Left lung (tissue), 10 donors: ENCODE results near the gene MAPRE3. TPM values are rescaled to one million over a fixed set of nuclear protein-coding genes. Genes with fewer than 3 reads are reported as not detected.
"Not testable (repeated sequence)": the region's sequence is repeated elsewhere in the genome, so short reads cannot be mapped to it uniquely, and the experiment has no call there.

Experiments used
- ATAC-seq: fragments of 200-7000 bp; cut with Tn5 transposase; one replicate; pipeline ENCODE4 v1.9.1; 2020; ENCODE audit warnings: moderate library complexity
- DNase-seq, 4 donors: peaks; one replicate each; pipeline ENCODE4 v3.0.0-alpha.2; 2013 to 2020
- H3K27ac ChIP-seq, 2 donors: fragments of 200-600 bp; sonication (generic) in 1 of 2; one replicate each; pipeline versions ENCODE4 v1.5.0 to v1.8.0; 2020 to 2021
- H3K27me3 ChIP-seq, 2 donors: fragments of 200-600 bp; sonication (generic) in 1 of 2; one replicate each; pipeline versions ENCODE4 v1.5.0 to v1.8.0; 2020 to 2021
- H3K36me3 ChIP-seq, 2 donors: fragments of 200-600 bp; sonication (generic) in 1 of 2; one replicate each; pipeline versions ENCODE4 v1.5.0 to v1.8.0; 2020 to 2021
- H3K4me1 ChIP-seq, 2 donors: fragments of 200-600 bp; one replicate each; pipeline ENCODE4 v1.8.0; 2021
- H3K4me3 ChIP-seq, 2 donors: fragments of 200-600 bp; sonication (generic) in 1 of 2; one replicate each; pipeline versions ENCODE4 v1.5.0 to v1.8.0; 2020 to 2021; ENCODE audit warnings: mild to moderate bottlenecking in 1 of 2
- H3K9me3 ChIP-seq, 2 donors: fragments of 200-600 bp; sonication (generic) in 1 of 2; one replicate each; pipeline versions ENCODE4 v1.5.0 to v1.8.0; 2020 to 2021
- CTCF ChIP-seq, 2 donors: fragments of 200-600 bp; sonication (generic) in 1 of 2; IDR thresholded peaks; one replicate each; pipeline versions ENCODE4 v1.5.0 to v1.8.0; 2021; ENCODE audit warnings: antibody characterized with exemption in 2 of 2
- intact Hi-C, 2 donors: fragments of 100-400 bp; cut with DNase I; formaldehyde crosslinking; loops; one replicate each; pipeline versions ENCODE4 v1.11.2 to v1.14.2; 2022
- polyA plus RNA-seq, 6 donors: library from polyadenylated mRNA; unstranded; fragments of 120-200 nt; gene quantifications; one replicate each; pipeline ENCODE4 v1.2.1, GENCODE V29; 2013; ENCODE audit not compliant: insufficient read length in 6 of 6
- total RNA-seq, 2 donors: library from RNA; stranded (reverse); fragmentation: NEBNext Ultra II Directional; extraction: Animal tissue kit (Norgen Biotek cat#: 25700); gene quantifications; one replicate each; pipeline ENCODE4 v1.2.1, GENCODE V29; 2021
- donor health status: DM: no; HTN: yes; CAD: no.
- donor health status: DM: no; HTN: no; CAD: no.

Gene MAPRE3
- total and polyA plus RNA-seq, 8 donors: 7.1 to 23.5 (median 9.9) TPM

DNA sequence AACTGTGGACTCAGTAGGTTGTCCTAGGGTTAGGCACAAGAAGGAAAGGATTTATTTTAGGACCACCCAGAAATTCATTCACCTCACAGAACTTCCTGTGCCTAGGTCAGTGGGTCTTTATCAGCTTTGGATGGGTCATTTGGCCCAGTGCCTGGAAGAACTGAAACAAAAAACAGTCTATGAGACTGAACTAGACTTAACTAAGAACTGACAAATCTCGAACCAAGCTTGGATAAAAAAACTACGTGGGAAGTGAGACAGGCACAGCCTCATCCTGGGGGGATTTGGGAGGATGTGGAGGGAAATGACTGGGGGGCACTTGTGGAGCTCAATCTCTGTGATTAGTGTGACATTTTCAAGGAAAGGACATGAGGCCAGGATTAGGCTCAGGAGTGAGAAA is 103.3 kb downstream of the MAPRE3 start:
- peak overlapping the region; percentile 24 to 92 for H3K27ac ChIP-seq
- ATAC-seq: no peak
- H3K4me3 ChIP-seq: no peak overlapping the region
- H3K9me3 ChIP-seq: no peaks in the 10 kb centered on the region
- H3K36me3 ChIP-seq: peaks cover 0 to 11% of the 10 kb centered on the region in 2 donors
- peaks cover 31 to 82% of the 10 kb centered on the region in 2 donors for H3K4me1 ChIP-seq
- H3K27me3 ChIP-seq: peaks cover 0 to 9% of the 10 kb centered on the region in 2 donors
- TF ChIP-seq CTCF (IDR thresholded peaks at IDR 0.05): no peak
- intact Hi-C loops: no loop called here
- no peak for DNase-seq

DNA sequence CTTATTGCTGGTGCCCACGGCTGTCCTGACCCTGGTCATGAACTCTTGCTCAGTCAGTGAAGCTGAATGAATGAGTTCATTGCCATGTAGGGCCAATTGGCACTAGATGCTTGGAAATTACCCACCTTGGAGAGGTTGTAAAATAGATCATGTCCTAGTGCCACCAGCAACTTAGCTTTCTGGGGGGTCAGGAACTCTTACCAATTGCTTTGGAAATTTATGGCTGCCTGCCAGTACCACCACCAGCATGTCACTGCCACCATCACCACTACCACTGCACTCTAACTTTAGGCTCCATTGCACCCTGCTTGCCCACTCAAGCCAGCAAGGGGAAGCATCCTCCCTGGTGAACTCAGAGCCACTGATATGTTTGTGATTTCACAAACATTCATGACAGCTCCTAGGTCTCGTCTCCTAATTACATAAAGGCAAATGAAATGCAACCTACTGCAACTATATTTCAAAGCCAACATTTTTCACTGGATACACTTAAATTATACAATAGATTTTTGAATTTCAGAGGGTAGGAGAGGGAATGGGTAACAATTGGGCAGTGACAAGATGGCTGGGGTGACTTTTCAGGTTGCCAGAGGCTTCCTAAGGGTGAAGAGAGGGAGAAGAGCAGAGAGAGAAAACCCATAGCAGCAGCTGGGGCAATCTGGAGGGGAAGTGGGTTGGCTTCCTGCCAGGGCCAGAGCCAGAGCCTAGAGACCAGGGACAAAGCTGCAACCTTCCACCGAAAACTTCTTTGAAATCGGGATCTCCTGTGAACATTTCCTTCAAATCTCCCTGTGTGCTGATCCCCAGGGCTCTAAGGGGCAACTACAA is 104.5 kb downstream of the MAPRE3 start:
- Histone ChIP-seq H3K4me3 (no peak overlapping the region), H3K27me3 (peaks cover 0 to 13% of the 10 kb centered on the region in 2 donors), H3K9me3 (no peaks in the 10 kb centered on the region), H3K4me1 (peaks cover 24 to 79% of the 10 kb centered on the region in 2 donors), H3K36me3 (no peaks in the 10 kb centered on the region), H3K27ac (peak overlapping the region; percentile 24 to 92)
- DNase-seq: peak in 3 of 4 donors; percentile 64 to 85 (median 80)
- TF ChIP-seq CTCF (IDR thresholded peaks at IDR 0.05): no peak
- intact Hi-C loops: no loop called here
- ATAC-seq: no peak

DNA sequence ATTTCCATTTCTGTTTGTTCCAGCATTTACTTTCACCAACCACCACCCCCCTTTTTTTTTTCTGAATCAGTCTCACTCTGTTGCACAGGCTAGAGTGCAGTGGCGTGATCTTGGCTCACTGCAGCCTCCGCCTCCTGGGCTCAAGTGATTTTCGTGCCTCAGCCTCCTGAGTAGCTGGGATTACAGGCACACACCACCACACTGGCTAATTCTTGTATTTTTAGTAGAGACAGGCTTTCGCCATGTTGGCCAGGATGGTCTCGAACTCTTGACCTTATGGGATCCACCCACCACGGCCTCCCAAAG is 105.1 kb downstream of the MAPRE3 start:
- H3K4me3 ChIP-seq, H3K36me3 ChIP-seq, DNase-seq, H3K9me3 ChIP-seq, intact Hi-C loops, ATAC-seq: not testable (repeated sequence)
- Histone ChIP-seq H3K4me1 (peaks cover 19 to 79% of the 10 kb centered on the region in 2 donors), H3K27me3 (peaks cover 0 to 13% of the 10 kb centered on the region in 2 donors), H3K27ac (peak overlapping the region in 1 of 2 donors; percentile 92)

- ATAC-seq: no peak
- H3K27me3 ChIP-seq: peaks cover 0 to 13% of the 10 kb centered on the region in 2 donors
- intact Hi-C loops: no loop called here
- H3K36me3 ChIP-seq: no peaks in the 10 kb centered on the region
- no peak for DNase-seq
- no peak overlapping the region for H3K27ac ChIP-seq
- H3K4me1 ChIP-seq: peaks cover 19 to 81% of the 10 kb centered on the region in 2 donors
- TF ChIP-seq CTCF (IDR thresholded peaks at IDR 0.05): no peak
- no peak overlapping the region for H3K4me3 ChIP-seq
- no peaks in the 10 kb centered on the region for H3K9me3 ChIP-seq
These were observed 105.9 kb downstream of the MAPRE3 start for GRCh38 chr2:27076323-27076722.

Other genes starting within 250 kb of the MAPRE3 start
- 10 to 100 TPM; 45.6 to 62.1 TPM for gene SLC35F6, start 206.4 kb upstream of the MAPRE3 start, total RNA-seq
- 10 to 100 TPM; 10.0 to 13.5 (median 11.0) TPM for gene SLC35F6, start 206.4 kb upstream of the MAPRE3 start, polyA plus RNA-seq
- gene CENPA, start 184.6 kb upstream of the MAPRE3 start, total RNA-seq: 1 to 10 TPM in 1 of 2 donors, under 1 TPM in 1; 0.99 to 4.0 TPM
- gene CENPA, start 184.6 kb upstream of the MAPRE3 start, polyA plus RNA-seq: 10 to 100 TPM; 12.1 to 27.0 (median 13.1) TPM
- gene DPYSL5, start 122.5 kb upstream of the MAPRE3 start, total RNA-seq: not detected
- under 1 TPM; 0.07 to 0.37 (median 0.23) TPM for gene DPYSL5, start 122.5 kb upstream of the MAPRE3 start, polyA plus RNA-seq
- gene TMEM214, start 62.3 kb downstream of the MAPRE3 start, total RNA-seq: 100 to 1,000 TPM in 1 of 2 donors, 10 to 100 TPM in 1; 84.6 to 105 TPM
- 10 to 100 TPM; 59.8 to 90.4 (median 67.8) TPM for gene TMEM214, start 62.3 kb downstream of the MAPRE3 start, polyA plus RNA-seq
- 10 to 100 TPM; 12.0 to 20.6 TPM for gene AGBL5, start 81.0 kb downstream of the MAPRE3 start, total RNA-seq
- gene AGBL5, start 81.0 kb downstream of the MAPRE3 start, polyA plus RNA-seq: 10 to 100 TPM; 47.2 to 54.5 (median 51.9) TPM
- 100 to 1,000 TPM; 294 to 407 TPM for gene OST4, start 101.0 kb downstream of the MAPRE3 start, total RNA-seq
- 100 to 1,000 TPM; 231 to 289 (median 260) TPM for gene OST4, start 101.0 kb downstream of the MAPRE3 start, polyA plus RNA-seq
- gene EMILIN1, start 108.0 kb downstream of the MAPRE3 start, total RNA-seq: 100 to 1,000 TPM; 151 to 161 TPM
- 100 to 1,000 TPM; 137 to 268 (median 197) TPM for gene EMILIN1, start 108.0 kb downstream of the MAPRE3 start, polyA plus RNA-seq
- 10 to 100 TPM in 1 of 2 donors, 1 to 10 TPM in 1; 4.6 to 11.5 TPM for gene KHK, start 116.1 kb downstream of the MAPRE3 start, total RNA-seq
- 1 to 10 TPM; 3.8 to 6.2 (median 4.4) TPM for gene KHK, start 116.1 kb downstream of the MAPRE3 start, polyA plus RNA-seq
- 1 to 10 TPM; 2.8 to 3.4 TPM for gene CGREF1, start 148.5 kb downstream of the MAPRE3 start, total RNA-seq
- under 1 TPM; 0.31 to 0.86 (median 0.56) TPM for gene CGREF1, start 148.5 kb downstream of the MAPRE3 start, polyA plus RNA-seq
- not detected for gene ABHD1, start 153.2 kb downstream of the MAPRE3 start, total RNA-seq
- 1 to 10 TPM in 3 of 6 donors, under 1 TPM in 3; 0.69 to 1.3 (median 1.0) TPM for gene ABHD1, start 153.2 kb downstream of the MAPRE3 start, polyA plus RNA-seq
- gene PREB, start 164.0 kb downstream of the MAPRE3 start, total RNA-seq: 10 to 100 TPM; 50.8 to 65.3 TPM
- 10 to 100 TPM; 34.3 to 45.7 (median 38.2) TPM for gene PREB, start 164.0 kb downstream of the MAPRE3 start, polyA plus RNA-seq
- gene PRR30, start 168.8 kb downstream of the MAPRE3 start, total RNA-seq: not detected
- not detected for gene PRR30, start 168.8 kb downstream of the MAPRE3 start, polyA plus RNA-seq
- under 1 TPM; 0.08 to 0.50 TPM for gene TCF23, start 178.4 kb downstream of the MAPRE3 start, total RNA-seq
- gene TCF23, start 178.4 kb downstream of the MAPRE3 start, polyA plus RNA-seq: under 1 TPM; 0.06 to 0.21 (median 0.08) TPM
- gene ATRAID, start 241.4 kb downstream of the MAPRE3 start, total RNA-seq: 100 to 1,000 TPM in 1 of 2 donors, 10 to 100 TPM in 1; 87.5 to 102 TPM
- 100 to 1,000 TPM; 126 to 141 (median 130) TPM for gene ATRAID, start 241.4 kb downstream of the MAPRE3 start, polyA plus RNA-seq
- 10 to 100 TPM; 27.3 to 43.7 TPM for gene SLC5A6, start 241.6 kb downstream of the MAPRE3 start, total RNA-seq
- 10 to 100 TPM; 24.1 to 47.2 (median 31.7) TPM for gene SLC5A6, start 241.6 kb downstream of the MAPRE3 start, polyA plus RNA-seq
- gene CAD, start 246.7 kb downstream of the MAPRE3 start, total RNA-seq: 10 to 100 TPM; 31.1 to 51.2 TPM
- gene CAD, start 246.7 kb downstream of the MAPRE3 start, polyA plus RNA-seq: 10 to 100 TPM; 39.0 to 52.8 (median 44.9) TPM